ENCODE measurements around the gene PTPRN2.

DNA sequence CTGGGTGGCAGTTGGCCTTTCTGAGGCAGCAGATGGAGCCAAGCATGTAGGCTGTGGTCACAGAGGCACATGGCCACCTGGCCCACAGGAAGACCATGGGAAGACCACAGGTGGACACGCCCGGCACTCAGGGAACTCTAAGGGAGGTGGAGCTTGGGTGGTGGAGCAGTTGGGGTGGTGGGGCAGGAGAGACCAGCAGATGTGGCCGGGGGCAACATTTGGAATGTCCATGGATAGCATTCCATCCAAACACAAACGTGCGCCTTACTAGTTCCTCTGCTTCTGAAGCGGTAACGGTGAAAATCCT is 290.9 kb downstream of the PTPRN2 start:
- TF ChIP-seq, protein P1, sequence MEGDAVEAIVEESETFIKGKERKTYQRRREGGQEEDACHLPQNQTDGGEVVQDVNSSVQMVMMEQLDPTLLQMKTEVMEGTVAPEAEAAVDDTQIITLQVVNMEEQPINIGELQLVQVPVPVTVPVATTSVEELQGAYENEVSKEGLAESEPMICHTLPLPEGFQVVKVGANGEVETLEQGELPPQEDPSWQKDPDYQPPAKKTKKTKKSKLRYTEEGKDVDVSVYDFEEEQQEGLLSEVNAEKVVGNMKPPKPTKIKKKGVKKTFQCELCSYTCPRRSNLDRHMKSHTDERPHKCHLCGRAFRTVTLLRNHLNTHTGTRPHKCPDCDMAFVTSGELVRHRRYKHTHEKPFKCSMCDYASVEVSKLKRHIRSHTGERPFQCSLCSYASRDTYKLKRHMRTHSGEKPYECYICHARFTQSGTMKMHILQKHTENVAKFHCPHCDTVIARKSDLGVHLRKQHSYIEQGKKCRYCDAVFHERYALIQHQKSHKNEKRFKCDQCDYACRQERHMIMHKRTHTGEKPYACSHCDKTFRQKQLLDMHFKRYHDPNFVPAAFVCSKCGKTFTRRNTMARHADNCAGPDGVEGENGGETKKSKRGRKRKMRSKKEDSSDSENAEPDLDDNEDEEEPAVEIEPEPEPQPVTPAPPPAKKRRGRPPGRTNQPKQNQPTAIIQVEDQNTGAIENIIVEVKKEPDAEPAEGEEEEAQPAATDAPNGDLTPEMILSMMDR (IDR thresholded peaks at IDR 0.05; ENCODE audit: extremely low read depth in 1 of 2, insufficient read depth in 1 of 2, low read depth in 1 of 2, low read length in 2 of 2) = no peak
- TF ChIP-seq GATA2 (IDR thresholded peaks at IDR 0.05; ENCODE audit: insufficient read depth, insufficient read length, low read depth, low read length) (no peak), EZH2 (IDR thresholded peaks at IDR 0.05; ENCODE audit: borderline replicate concordance, low read depth, low read length, severe bottlenecking) (no peak), POLR2AphosphoS5 (IDR thresholded peaks at IDR 0.05; ENCODE audit: insufficient read depth, low read depth, low read length) (no peak), POLR2A (IDR thresholded peaks at IDR 0.05; ENCODE audit: low read depth, low read length) (no peak), JUN (IDR thresholded peaks at IDR 0.05; ENCODE audit: borderline replicate concordance, insufficient read depth, insufficient read length, low read depth) (no peak), MYC (IDR thresholded peaks at IDR 0.05; ENCODE audit: low read depth, low read length) (no peak)

Data from endothelial cell of umbilical vein (primary cell).